ENCODE measurements around the gene FAM171A2.

FAM171A2 gene

DNA sequence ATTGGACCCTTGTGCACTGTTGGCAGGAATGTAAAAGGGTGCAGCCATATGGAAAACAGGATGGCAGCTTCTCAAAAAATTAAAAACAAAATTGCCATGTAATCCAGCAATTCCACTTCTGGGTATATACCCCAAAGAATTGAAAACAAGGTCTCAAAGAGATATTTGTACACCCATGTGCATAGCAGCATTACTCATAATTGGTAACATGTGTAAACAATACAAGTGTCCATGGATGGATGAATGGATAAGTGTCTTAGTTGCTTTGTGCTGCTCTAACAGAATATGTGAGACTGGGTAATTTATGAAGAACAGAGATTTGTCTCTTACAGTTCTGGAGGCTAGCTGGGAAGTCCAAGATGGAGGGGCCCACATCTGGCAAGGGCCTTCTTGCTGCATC is 59.0 kb downstream of the FAM171A2 start:
- Histone ChIP-seq H3K9me2 (ENCODE audit: low read depth, low read length) (no peaks in the 10 kb centered on the region), H3K79me2 (ENCODE audit: insufficient read depth, low read length) (no peaks in the 10 kb centered on the region), H3K4me2 (ENCODE audit: low read length) (no peak overlapping the region), H3F3A (ENCODE audit: insufficient read depth, low read length) (no peaks in the 10 kb centered on the region), H3K4me3 (ENCODE audit: low read depth, low read length, poor library complexity, severe bottlenecking) (no peak overlapping the region), H3K9me3 (ENCODE audit: low read length) (no peaks in the 10 kb centered on the region), H4K20me1 (ENCODE audit: insufficient read depth, low read length) (no peaks in the 10 kb centered on the region), H3K4me1 (ENCODE audit: insufficient read depth, low read length, severe bottlenecking) (peaks cover 7% of the 10 kb centered on the region), H3K9ac (ENCODE audit: low read length) (no peak overlapping the region), H3K27me3 (ENCODE audit: insufficient read depth, low read length) (peaks cover 11% of the 10 kb centered on the region; the same call in 1 of the 2 replicates), H3K36me3 (ENCODE audit: insufficient read depth, low read length) (no peaks in the 10 kb centered on the region), H2AFZ (ENCODE audit: low read length) (no peak overlapping the region), H3K27ac (ENCODE audit: low read depth, low read length, poor library complexity, severe bottlenecking) (no peak overlapping the region)
- TF ChIP-seq EZH2 (IDR thresholded peaks at IDR 0.05; ENCODE audit: borderline replicate concordance, low read length), result no peak
